NCI-H226 (cell line): ENCODE results near the gene NCS1.

ENCODE experiments used
- DNase-seq: peaks from one replicate; pipeline ENCODE4 v3.0.0-alpha.2; 2015

NCS1 gene

DNA sequence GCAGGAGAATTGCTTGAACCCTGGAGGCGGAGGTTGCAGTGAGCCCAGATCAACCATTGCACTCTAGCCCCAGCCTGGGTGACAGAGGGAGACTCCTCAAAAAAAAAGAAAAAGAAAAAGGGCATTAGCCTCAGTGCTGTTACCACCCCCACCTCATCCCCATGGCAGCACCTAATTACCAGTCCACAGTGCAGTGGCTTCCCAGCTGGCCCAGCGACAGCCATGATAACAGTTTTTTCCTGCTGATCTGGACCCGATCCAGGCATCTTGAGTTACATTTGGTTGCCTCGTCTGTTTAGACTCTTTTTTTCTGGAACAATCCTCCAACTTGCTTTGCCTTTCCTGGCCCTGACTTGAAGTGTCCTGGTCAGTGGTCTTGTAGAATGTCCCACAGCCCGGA lies 24.4 kb downstream of the NCS1 start:
- no peak for DNase-seq

GRCh38 chr9:130197386-130197785 lies 25.2 kb downstream of the NCS1 start:
- no peak for DNase-seq

GRCh38 chr9:130197888-130198287 lies 25.7 kb downstream of the NCS1 start:
- DNase-seq, result no peak

DNA sequence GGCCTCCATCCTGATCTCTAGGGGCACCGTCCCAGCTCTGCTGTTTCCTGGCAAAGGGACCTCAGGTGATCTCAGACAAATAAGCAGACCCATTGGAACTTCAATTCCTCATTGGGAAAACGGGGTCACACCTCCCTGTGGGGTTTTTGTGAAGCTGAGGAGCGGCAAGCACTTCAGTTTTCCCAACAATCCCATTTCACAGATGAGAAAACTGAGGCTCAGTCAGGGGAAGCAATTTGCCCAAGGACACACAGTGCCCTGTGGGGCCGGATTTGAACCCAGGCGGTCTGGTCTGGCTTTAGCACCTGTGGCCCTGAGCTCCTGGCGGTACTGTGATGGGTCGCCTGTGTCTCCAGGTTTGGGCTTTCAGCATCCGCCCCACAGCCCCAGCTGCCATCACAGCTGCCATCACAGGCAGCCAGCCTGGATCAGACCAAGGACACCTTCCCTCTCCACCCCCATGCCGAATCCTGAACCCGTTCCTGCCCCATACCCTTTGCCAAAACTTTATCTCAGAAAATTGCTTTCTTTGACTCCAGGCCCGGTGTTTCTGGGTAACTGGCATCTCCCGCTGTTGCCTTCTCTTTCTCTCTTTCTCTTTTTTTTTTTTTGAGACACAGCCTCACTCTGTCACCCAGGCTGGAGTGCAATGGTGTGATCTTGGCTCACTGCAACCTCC lies 26.4 kb downstream of the NCS1 start:
- DNase-seq, result no peak

DNA sequence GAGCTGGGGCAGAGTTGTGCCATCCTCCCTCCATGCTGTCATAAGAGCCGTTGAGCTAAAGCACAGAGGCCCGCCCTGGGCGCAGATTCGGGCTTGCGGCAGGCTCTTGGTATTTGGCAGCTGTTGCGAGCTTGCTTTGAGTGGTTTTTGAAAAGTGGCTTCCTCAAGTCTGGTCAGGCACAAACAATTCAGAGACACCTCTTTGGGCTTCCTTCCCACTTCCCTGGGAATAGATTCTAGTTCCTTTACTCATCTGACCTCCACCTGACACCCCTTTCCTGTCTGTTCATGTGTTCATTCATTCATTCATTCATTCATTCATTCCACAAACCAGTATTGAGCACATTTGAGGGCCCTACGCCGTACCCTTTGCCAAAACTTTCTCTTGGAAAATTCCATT lies 27.4 kb downstream of the NCS1 start:
- DNase-seq, result no peak

DNA sequence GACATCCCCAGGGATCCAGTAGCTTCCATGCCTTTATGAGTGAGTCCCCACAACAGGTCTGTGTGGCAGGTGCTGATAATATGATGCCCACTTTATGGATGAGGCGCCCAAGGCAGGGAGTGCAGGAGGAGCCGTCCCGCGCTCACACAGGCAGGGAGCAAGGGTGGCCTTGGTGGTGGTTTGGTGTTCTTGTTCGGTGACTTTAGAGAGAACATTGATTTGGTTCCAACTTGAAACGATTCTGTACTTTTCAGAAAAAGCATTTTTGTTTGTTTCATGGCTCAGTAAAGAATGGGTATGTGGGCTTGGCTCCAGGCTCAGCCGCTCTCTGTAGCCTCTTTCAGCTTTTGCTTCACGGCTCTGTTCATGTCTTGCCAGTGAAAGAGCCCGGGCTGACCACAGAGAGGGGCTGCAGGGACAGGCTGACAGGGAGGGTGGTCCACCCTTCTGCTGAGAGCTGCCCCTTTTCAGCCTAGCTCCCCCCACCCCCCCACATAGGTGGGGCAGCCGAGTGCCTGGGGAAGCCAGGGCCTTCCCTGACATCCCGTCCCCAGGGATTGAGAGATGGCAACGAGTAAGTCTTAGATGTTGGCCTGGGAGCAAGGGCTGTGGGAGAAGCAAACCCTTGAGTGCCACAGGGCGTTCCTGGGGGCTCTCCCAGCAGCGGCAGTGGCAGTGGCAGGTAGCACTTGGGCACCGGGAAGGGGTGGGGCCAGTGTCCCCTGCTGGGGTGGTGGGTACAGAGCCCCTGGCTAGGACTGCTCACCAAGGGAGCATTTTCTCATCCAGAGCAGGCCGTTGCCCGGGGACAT lies 28.0 kb downstream of the NCS1 start:
- DNase-seq, result no peak

- no peak for DNase-seq
Measured at GRCh38 chr9:130201399-130201873, 29.2 kb downstream of the NCS1 start.

DNA sequence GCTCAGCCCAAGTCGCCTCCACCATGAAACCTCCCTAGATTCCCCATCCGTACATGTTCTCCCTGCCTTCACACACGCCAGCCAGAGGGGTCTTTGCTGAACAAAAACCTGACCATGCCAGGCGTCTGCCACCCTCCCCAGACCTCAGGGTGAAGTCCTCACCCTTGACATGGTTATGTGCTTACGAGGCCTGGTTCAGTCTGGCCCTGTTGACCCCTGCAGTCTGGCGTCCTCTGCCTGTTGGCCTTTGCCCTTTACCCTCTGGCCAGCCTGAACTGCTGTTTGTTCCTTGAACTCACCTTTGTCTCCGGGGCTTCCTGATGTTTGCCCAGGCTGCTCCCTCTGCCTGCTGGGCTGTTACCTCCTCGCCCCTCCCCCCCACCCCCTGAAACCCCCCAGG lies 29.8 kb downstream of the NCS1 start:
- DNase-seq, result no peak

GRCh38 chr9:130204341-130204740 lies 32.1 kb downstream of the NCS1 start:
- no peak for DNase-seq

- DNase-seq, result no peak
Measured at GRCh38 chr9:130204959-130205358, 32.8 kb downstream of the NCS1 start.

- no peak for DNase-seq
Measured at GRCh38 chr9:130205912-130206311, 33.7 kb downstream of the NCS1 start.

GRCh38 chr9:130206579-130206978 lies 34.4 kb downstream of the NCS1 start:
- no peak for DNase-seq

DNA sequence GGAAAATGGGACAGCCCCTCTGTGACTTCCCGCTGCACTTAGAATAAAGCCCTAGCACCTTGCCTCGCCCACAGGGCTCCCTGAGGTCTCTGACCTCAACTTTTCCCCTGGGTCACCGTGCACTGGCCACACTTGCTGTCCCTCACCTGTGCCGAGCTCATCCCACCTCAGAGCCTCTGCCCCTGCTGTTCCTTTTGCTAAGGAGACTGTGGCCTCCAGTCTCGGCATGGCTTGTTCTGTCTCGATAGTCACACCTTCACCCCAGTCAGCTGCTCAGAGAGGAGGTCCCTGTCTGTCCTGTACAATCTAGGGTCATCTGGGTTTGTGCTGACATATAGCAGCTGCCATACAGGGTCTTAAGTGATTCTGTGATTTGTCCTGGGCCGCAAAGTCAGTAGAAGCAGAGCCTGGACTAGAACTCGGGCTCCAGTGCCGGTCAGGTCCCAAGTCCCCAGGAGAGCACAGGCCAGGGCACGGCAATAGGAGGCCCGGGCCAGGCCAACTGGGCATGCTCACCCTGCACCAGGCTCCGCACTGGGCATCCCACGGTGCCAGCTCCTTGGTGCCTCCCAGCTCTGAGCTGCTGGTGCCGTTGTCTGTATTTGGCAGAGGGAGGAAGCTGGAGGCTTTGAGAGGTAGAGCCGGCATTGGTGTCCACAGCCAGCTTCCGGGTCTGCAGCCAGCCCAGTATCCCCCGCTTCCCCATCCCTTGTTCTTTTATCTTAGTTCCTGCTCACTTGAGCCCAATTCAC lies 35.2 kb downstream of the NCS1 start:
- no peak for DNase-seq

DNA sequence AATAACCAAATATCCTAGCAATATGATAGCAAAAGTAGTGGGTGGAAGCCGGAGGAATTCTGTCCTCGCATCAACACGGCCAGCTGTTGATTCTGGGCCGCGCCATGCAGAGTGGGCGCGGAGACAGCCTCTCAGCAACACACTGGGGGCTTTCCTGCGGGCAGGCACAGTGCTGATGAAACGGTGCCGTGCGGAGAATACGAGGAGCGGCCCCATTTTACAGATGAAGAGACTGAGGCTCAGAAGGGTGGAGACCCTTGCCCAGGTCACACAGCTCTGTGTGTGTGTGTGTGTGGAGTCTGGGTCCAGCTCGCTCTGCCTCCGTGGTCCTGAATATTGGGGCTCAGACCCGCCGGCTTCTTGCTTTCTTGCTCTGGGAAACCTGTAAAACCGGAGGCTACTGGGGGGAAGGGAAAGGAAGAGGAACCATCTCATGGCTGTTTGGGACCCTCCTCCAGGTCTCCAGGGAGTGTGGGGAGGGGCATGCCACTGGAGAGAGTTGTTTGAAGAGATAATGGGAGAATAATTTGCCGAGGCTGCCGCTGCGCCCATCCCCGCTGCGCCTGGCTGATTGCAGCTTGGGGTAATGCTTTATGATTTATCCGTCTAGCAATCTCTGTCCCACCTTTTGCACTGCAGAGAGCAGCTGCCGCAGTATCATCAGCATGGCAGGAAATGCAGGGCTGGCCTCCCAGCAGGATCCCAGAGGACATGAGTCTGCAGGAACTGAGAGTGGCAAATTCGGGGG lies 36.6 kb downstream of the NCS1 start:
- DNase-seq, result no peak

DNA sequence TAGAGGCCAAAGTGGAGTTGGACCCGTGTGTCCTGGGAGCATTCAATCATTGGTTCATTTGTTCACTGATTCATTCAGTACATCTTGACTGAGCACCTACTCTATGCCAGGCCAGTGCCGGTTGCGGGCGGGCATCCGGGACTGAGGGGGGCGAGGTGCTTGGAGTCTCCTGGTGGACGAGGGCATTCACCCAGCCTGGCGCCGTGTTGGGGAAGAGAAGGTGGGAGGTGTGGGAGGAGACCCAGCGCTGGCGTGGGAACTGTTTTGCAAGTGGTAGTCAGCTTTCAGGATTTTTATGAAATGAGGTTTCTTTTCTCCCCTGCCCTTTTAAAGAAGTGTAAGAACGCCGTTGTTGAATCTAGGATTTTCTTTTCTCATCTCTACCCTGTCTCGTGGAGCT lies 37.2 kb downstream of the NCS1 start:
- DNase-seq, result no peak

- DNase-seq, result no peak
Measured at GRCh38 chr9:130211548-130212226, 39.5 kb downstream of the NCS1 start.

GRCh38 chr9:130212543-130213297 lies 40.5 kb downstream of the NCS1 start:
- no peak for DNase-seq

DNA sequence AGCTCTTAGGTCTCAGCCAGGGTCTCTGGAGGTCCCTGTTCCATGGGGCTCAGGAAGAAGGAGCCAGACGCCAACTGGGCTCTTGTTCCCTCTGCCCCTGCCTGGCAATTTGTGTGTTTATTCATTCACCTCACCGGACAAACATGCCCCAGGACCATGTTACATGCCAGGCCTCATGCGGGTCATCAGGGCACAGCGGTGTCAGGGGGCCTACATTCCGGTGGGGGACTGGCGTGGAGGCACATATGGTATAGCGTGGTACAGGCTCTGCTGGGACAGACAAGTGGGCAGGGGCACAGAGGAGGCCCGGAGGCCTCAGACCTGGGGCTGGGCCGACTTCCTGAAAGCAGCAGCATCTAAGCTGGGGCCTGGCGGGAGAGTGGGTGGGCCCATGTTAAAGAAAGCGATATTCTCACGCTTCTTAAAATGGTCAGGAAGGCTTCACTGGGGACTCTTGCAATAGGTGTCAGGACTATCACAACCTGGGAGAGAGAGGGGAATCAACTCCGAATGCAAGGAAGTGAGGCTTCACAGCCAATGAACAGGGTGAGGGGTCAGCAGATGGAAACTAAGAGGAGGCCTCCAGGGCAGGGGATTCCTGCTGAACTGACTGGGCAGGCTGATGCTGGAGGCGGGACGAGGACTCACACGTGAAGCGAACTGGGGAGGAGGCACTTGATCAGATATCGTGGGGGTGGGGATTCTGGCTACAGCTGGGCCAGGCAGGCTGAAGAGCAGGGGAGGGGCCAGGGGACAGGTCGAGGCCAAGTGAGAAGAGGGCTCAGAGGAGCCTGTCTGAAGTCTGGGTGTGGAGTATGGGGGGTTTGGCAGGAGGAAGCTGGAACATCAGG lies 41.9 kb downstream of the NCS1 start:
- DNase-seq, result no peak

- DNase-seq, result no peak
Measured at GRCh38 chr9:130214776-130215340, 42.7 kb downstream of the NCS1 start.
